Spleen (tissue), 7 donors: ENCODE results near the gene BNC2.

Experiments
- CTCF ChIP-seq, 11 experiments: fragments of 200-600 bp in 7 of 11; fragments of 450-650 bp in 4 of 11; sonication (generic) in 4 of 11; IDR thresholded peaks in 8 of 11; conservative IDR thresholded peaks in 3 of 11; 1 replicate in 7 of 11; 2 replicates in 4 of 11; pipeline versions ENCODE4 v1.4.0 to v1.8.0; 2016 to 2021; ENCODE audit warnings: antibody characterized with exemption in 11 of 11, inconsistent platforms in 4 of 11, mild to moderate bottlenecking in 1 of 11
- POLR2A ChIP-seq, 3 donors: fragments of 450-650 bp; IDR thresholded peaks; one replicate each; pipeline ENCODE4 v1.5.1; 2017; ENCODE audit warnings: antibody characterized with exemption in 3 of 3, mild to moderate bottlenecking in 1 of 3
- POLR2AphosphoS5 ChIP-seq, 3 donors: sonication (generic); formaldehyde crosslinking; IDR thresholded peaks; one replicate each; pipeline ENCODE4 v1.5.1; 2017; ENCODE audit warnings: antibody characterized with exemption in 3 of 3
- donor health status: DM: no; HTN: no; CAD: no; lungs with moderate emphysema.
- donor health status: DM: no; HTN: no; CAD: no.
- donor health status: DM: no; HTN: no; CAD: no.

GRCh38 chr9:16369427-16369826, 501.0 kb downstream of the BNC2 start:
- TF ChIP-seq POLR2A (IDR thresholded peaks at IDR 0.05) (no peak), POLR2AphosphoS5 (IDR thresholded peaks at IDR 0.05) (no peak), CTCF (IDR thresholded peaks at IDR 0.05 in 8 of 11, conservative IDR thresholded peaks at IDR 0.05 in 3 of 11) (no peak)
